Right hindlimb (tissue), 1 donor: ENCODE data around the gene NPFF.

Experiments used
- DNase-seq: peaks from one replicate; pipeline ENCODE4 v3.0.0-alpha.2; 2018

The NPFF gene

GRCh38 chr12:53472056-53472582 is 35.2 kb downstream of the NPFF start:
- no peak for DNase-seq

DNA sequence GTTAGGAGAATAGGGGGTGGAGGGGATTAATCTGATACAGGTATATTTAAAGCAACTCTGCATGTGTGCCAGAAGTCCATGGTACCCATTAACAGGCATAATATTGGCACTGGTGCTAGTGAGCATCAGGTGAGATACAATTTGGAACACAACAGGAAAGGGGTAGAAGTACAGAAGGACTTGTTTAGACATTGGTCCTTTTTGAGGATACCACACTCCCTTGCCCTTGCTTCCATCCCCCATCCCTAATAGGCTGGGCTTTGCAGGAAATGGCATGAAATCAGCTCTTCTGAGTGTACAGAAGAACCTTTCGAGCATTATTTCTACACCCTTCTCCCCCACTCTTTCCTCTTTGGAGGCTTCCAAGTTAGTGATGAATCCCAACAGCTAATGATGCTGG is 39.0 kb downstream of the NPFF start:
- no peak for DNase-seq

GRCh38 chr12:53467880-53468279 is 39.4 kb downstream of the NPFF start:
- DNase-seq: no peak

DNA sequence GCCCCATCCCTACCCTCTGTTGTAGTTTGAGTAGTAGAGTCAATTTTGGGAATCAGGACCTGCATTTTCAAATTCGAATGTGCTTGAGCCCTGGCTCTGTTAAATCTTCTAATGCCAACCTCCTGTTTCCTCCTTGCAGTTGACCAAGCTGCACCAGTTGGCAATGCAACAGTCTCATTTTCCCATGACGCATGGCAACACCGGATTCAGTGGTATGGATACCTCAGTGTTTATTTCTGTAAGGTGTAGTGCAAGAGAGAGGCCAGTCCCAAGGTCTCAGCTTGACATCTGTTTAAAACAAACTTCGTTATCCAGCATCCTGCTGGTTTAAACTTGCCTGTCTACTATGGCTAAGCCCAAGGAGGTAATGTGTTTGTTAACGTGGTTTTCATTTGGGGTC is 40.2 kb downstream of the NPFF start:
- no peak for DNase-seq

- no peak for DNase-seq
These were observed 40.6 kb downstream of the NPFF start for GRCh38 chr12:53466640-53467039.

DNA sequence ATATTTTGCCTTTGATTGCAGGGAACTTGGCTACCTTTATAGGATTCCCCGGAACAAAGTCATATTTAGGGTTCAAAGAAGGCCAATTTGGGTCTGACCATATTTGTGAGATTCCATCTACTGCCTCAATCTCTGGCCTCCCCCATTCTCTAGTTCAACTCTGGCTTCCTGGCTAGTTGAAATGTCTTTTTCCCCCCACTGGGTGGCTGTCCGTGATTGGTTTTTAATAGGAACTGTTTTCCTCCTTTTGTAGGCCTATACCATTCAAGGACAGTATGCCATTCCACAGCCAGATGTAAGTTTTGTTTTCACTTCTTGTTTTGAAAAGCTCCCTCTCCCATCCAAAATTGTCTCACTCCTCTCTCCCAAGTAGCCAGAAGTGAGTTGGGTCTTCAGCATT is 41.6 kb downstream of the NPFF start:
- no peak for DNase-seq

GRCh38 chr12:53464685-53465418 is 42.4 kb downstream of the NPFF start:
- DNase-seq: no peak

- no peak for DNase-seq
These were observed 43.3 kb downstream of the NPFF start for GRCh38 chr12:53463802-53464560.

GRCh38 chr12:53462935-53463334 is 44.3 kb downstream of the NPFF start:
- no peak for DNase-seq

GRCh38 chr12:53461591-53461990 is 45.7 kb downstream of the NPFF start:
- no peak for DNase-seq

DNA sequence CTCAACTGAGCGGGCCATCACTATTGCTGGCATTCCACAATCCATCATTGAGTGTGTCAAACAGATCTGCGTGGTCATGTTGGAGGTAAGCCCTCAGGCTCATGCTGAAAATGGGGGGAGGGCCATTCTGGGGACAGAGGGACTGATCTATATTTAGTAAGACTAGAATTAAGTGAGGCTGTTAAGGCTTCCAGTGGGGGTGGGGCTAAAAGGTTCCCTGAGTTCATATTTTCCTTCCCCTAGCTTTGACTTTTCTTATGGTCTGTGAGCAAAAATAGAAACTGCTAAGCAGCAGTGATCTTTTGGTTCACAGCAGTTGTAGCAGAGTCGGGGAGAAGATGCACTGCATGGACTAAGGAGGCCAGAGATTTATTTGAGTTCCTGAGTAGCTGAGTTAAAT is 46.2 kb downstream of the NPFF start:
- no peak for DNase-seq

GRCh38 chr12:53459097-53459496 is 48.2 kb downstream of the NPFF start:
- DNase-seq: no peak
